ENCODE measurements around the gene PPP1R27.
A peak's percentile ranks its signal among the peaks of the same experiment; 100 is the strongest.
"Not testable (repeated sequence)": the region's sequence is repeated elsewhere in the genome, so short reads cannot be mapped to it uniquely, and the experiment has no call there.

Gene PPP1R27

GRCh38 chr17:81840826-81841778, 6.3 kb upstream of the PPP1R27 start:
- no peak for DNase-seq (ENCODE audit: low spot score)

GRCh38 chr17:81840059-81840458, 5.2 kb upstream of the PPP1R27 start:
- DNase-seq (ENCODE audit: low spot score): not testable (repeated sequence)

- no peak for DNase-seq (ENCODE audit: low spot score)
Measured at GRCh38 chr17:81839301-81839700, 4.5 kb upstream of the PPP1R27 start.

GRCh38 chr17:81838753-81839255, 4.0 kb upstream of the PPP1R27 start:
- DNase-seq (ENCODE audit: low spot score): no peak

GRCh38 chr17:81837641-81838040, 2.8 kb upstream of the PPP1R27 start:
- DNase-seq (ENCODE audit: low spot score): no peak

GRCh38 chr17:81833921-81834830, 674 bp downstream of the PPP1R27 start:
- DNase-seq (ENCODE audit: low spot score): no peak

GRCh38 chr17:81833160-81833920, 1.5 kb downstream of the PPP1R27 start, which contains the start of gene MCRIP1:
MCRIP1 (minus strand) TSS chr17:81833291; CDS start chr17:81824506, 8,785 bp downstream.
- DNase-seq (ENCODE audit: low spot score): peak; percentile 95

GRCh38 chr17:81832608-81833159, 2.2 kb downstream of the PPP1R27 start:
- no peak for DNase-seq (ENCODE audit: low spot score)

GRCh38 chr17:81831957-81832607, 2.8 kb downstream of the PPP1R27 start:
- DNase-seq (ENCODE audit: low spot score): peak; percentile 10

- DNase-seq (ENCODE audit: low spot score): peak; percentile 19
Measured at GRCh38 chr17:81831563-81831956, 3.3 kb downstream of the PPP1R27 start.

- DNase-seq (ENCODE audit: low spot score): no peak
Measured at GRCh38 chr17:81829858-81830257, 5.0 kb downstream of the PPP1R27 start.

GRCh38 chr17:81828656-81829055, 6.2 kb downstream of the PPP1R27 start:
- no peak for DNase-seq (ENCODE audit: low spot score)

GRCh38 chr17:81825841-81826466, 8.9 kb downstream of the PPP1R27 start:
- no peak for DNase-seq (ENCODE audit: low spot score)

GRCh38 chr17:81824595-81824994, 10.3 kb downstream of the PPP1R27 start:
- DNase-seq (ENCODE audit: low spot score): no peak

- DNase-seq (ENCODE audit: low spot score): no peak
Measured at GRCh38 chr17:81823820-81824550, 10.9 kb downstream of the PPP1R27 start.

GRCh38 chr17:81822996-81823819, 11.6 kb downstream of the PPP1R27 start:
- no peak for DNase-seq (ENCODE audit: low spot score)

- no peak for DNase-seq (ENCODE audit: low spot score)
Measured at GRCh38 chr17:81822312-81822637, 12.6 kb downstream of the PPP1R27 start.

GRCh38 chr17:81821603-81822311, 13.1 kb downstream of the PPP1R27 start:
- DNase-seq (ENCODE audit: low spot score): peak; percentile 44

Data from hematopoietic multipotent progenitor cell treated with erythropoietin and hydrocortisone succinate and interleukin-3 and kit ligand, for 17 days (in vitro differentiated cells).